Measurements from ENCODE around the gene NNMT.

Gene NNMT

DNA sequence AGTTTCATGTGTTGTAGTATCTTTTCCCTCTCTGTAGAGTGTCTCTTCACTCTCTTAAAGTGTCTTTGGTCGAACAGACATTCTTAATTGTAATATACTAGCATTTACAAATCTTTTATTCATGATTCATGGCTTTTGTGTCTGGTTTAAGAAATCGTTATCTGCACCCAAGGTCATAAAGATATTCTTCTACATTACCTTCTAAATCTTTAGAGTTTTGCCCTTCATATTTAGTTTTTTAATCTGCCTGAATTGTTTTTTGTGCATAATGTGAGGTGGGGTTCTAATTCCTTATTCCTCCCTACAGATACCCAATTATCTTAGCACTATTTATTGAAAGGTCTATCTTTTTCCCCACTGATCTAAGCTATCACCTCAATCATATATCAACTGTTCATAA is 9.0 kb upstream of the NNMT start:
- H3K4me3 Mint-ChIP-seq, result no peak overlapping the region
- H3K9me3 Mint-ChIP-seq, result peaks cover 5% of the 10 kb centered on the region
- no peak overlapping the region for H3K27ac Mint-ChIP-seq
- H3K27me3 Mint-ChIP-seq (ENCODE audit: low read depth), result peaks cover 3% of the 10 kb centered on the region
- peaks cover 10% of the 10 kb centered on the region for H3K4me1 Mint-ChIP-seq
- TF ChIP-seq, protein P1, sequence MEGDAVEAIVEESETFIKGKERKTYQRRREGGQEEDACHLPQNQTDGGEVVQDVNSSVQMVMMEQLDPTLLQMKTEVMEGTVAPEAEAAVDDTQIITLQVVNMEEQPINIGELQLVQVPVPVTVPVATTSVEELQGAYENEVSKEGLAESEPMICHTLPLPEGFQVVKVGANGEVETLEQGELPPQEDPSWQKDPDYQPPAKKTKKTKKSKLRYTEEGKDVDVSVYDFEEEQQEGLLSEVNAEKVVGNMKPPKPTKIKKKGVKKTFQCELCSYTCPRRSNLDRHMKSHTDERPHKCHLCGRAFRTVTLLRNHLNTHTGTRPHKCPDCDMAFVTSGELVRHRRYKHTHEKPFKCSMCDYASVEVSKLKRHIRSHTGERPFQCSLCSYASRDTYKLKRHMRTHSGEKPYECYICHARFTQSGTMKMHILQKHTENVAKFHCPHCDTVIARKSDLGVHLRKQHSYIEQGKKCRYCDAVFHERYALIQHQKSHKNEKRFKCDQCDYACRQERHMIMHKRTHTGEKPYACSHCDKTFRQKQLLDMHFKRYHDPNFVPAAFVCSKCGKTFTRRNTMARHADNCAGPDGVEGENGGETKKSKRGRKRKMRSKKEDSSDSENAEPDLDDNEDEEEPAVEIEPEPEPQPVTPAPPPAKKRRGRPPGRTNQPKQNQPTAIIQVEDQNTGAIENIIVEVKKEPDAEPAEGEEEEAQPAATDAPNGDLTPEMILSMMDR (IDR thresholded peaks at IDR 0.05; ENCODE audit: unreplicated experiment in 3 of 3), result no peak
- no peaks in the 10 kb centered on the region for H3K36me3 Mint-ChIP-seq (ENCODE audit: low read depth)

DNA sequence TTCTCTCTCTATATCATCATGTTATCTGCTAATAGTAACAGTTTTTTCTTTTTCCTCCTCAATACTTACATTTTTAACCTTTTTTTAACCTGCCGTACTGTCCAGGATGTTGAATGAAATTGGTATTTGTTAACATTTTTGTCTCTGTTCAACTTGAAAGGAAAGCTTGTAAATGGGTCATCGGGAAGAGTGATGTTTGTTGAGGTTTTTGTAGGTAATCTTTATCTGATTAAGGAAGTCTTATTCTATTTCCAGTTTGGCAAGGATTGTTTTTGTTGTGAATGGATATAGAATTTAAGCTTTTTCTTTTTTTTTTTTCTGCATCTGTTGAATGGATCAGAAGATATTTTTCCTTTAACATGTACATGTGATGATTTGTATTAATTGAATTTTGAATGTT is 8.1 kb upstream of the NNMT start:
- peaks cover 10% of the 10 kb centered on the region for H3K4me1 Mint-ChIP-seq
- peaks cover 5% of the 10 kb centered on the region for H3K9me3 Mint-ChIP-seq

DNA sequence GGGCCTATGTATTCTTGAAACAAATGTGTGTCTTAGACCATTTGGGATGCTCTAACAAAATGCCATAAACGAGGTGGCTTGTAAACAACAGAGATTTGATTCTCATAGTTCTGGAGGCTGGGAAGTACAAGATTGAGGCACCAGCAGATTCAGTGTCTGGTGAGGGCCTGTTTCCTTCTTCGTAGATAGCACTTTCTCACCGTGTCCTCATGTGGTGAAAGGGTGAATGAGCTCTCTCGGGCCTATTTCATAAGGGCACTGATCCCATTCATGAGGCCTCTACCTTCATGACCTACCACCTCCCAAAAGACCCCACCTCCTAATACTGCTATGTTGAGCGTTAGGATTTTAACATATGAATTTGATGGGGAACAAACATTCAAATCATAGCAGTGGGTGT is 6.4 kb upstream of the NNMT start:
- Mint-ChIP-seq H3K4me1 (peaks cover 10% of the 10 kb centered on the region), H3K4me3 (no peak overlapping the region), H3K27me3 (ENCODE audit: low read depth) (no peaks in the 10 kb centered on the region)

More for the DNA sequence above, 8.1 kb upstream of the NNMT start:
- TF ChIP-seq, protein P1 (IDR thresholded peaks at IDR 0.05; ENCODE audit: unreplicated experiment in 3 of 3), result no peak
- Mint-ChIP-seq H3K4me3 (no peak overlapping the region), H3K36me3 (ENCODE audit: low read depth) (no peaks in the 10 kb centered on the region), H3K27ac (no peak overlapping the region), H3K27me3 (ENCODE audit: low read depth) (no peaks in the 10 kb centered on the region)

DNA sequence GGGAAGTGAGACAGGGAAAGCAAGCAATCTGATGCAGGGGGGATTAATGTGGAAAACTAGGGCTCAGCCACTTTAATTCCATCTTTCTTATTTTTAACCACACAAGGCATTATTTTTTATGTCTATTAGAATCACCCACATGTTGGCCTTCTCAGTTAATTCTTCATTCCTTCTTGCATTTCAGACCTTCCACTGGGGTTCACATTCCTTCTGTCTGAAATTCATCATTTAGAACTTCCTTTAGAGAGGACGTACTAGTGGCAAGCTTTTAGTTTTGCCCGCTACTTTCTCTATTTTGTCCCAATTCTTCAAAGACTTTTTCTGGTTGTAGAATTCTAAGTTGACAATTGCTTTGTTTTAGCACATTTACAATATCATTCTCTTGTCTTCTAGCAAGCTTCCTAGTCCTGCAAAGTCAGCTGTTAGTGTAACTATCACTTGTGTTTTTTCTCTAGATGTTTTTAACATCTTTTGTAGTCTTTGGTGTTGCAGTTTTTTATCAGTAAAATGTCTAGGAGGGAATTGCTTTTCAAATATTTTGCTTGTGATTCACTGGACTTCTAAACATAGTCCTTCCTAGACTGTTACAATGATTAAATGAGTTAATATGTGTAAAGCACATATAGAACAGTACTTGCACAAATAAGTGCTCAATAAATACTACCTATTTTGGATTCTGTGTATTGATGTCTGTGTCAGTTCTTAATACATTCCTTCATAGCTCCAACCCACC is 5.5 kb upstream of the NNMT start:
- peaks cover 5% of the 10 kb centered on the region for H3K9me3 Mint-ChIP-seq
- TF ChIP-seq, protein P1 (IDR thresholded peaks at IDR 0.05; ENCODE audit: unreplicated experiment in 3 of 3), result no peak
- H3K4me1 Mint-ChIP-seq, result peaks cover 13% of the 10 kb centered on the region
- no peak overlapping the region for H3K4me3 Mint-ChIP-seq
- no peaks in the 10 kb centered on the region for H3K27me3 Mint-ChIP-seq (ENCODE audit: low read depth)
- H3K27ac Mint-ChIP-seq, result peak overlapping the region in 1 of 3 experiments; percentile 26
- no peaks in the 10 kb centered on the region for H3K36me3 Mint-ChIP-seq (ENCODE audit: low read depth)

More for the DNA sequence above, 6.4 kb upstream of the NNMT start:
- Mint-ChIP-seq H3K36me3 (ENCODE audit: low read depth) (no peaks in the 10 kb centered on the region), H3K9me3 (peaks cover 5% of the 10 kb centered on the region), H3K27ac (no peak overlapping the region)
- TF ChIP-seq, protein P1 (IDR thresholded peaks at IDR 0.05; ENCODE audit: unreplicated experiment in 3 of 3), result no peak

DNA sequence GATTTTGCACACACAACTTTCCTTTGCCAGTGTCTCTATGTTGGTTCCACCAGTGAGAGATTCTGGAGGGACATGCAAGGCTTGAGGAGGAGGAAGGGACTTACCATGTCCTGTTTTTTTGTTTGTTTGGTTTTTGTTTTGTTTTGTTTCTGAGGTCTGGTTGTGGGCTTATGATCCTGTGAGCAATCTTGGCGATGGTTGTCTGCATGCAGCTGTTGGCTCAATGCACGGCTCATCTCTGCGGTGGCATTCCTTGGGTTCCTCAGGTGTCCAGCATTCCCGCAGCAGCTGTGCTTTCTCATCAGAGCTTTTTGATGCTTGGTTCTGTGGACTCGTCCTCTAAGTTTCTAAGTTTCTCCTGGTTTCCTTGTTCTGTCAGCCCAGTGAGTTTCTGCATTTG is 4.8 kb upstream of the NNMT start:
- Mint-ChIP-seq H3K27ac (peak overlapping the region in 1 of 3 experiments; percentile 26), H3K9me3 (peaks cover 5% of the 10 kb centered on the region), H3K4me1 (peaks cover 20% of the 10 kb centered on the region), H3K36me3 (ENCODE audit: low read depth) (no peaks in the 10 kb centered on the region), H3K4me3 (no peak overlapping the region), H3K27me3 (ENCODE audit: low read depth) (no peaks in the 10 kb centered on the region)
- TF ChIP-seq, protein P1 (IDR thresholded peaks at IDR 0.05; ENCODE audit: unreplicated experiment in 3 of 3), result no peak

Data from nephron (organoid).